ENCODE results near the gene EPS8L1. TPM values are rescaled to one million over a fixed set of nuclear protein-coding genes. Genes with fewer than 3 reads are reported as not detected.
"Not testable (repeated sequence)": the region's sequence is repeated elsewhere in the genome, so short reads cannot be mapped to it uniquely, and the experiment has no call there.

Gene EPS8L1
- total RNA-seq, 2 donors from 2014 or later: 27.5 to 83.9 TPM

DNA sequence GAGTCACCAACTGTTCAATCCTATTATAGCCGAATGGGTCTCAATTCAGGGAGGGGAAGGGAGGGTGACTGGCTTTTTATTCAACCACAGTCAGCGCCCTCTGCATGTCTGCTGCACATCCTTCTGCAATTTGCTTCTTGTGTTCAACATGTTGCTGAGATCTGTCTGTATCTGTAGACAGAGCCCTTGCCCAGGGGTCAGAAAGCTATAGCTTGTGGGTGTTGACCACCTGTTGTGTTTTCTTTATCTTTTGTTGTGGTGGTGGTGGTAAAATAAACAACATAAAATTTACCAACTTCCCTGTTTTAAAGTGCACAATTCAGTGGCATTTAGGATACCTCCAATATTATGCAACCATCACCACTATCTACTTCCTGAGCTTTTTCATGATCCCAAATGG, 29.6 kb downstream of the EPS8L1 start:
- no peak overlapping the region for H3K4me3 ChIP-seq
- TF ChIP-seq, protein P1, sequence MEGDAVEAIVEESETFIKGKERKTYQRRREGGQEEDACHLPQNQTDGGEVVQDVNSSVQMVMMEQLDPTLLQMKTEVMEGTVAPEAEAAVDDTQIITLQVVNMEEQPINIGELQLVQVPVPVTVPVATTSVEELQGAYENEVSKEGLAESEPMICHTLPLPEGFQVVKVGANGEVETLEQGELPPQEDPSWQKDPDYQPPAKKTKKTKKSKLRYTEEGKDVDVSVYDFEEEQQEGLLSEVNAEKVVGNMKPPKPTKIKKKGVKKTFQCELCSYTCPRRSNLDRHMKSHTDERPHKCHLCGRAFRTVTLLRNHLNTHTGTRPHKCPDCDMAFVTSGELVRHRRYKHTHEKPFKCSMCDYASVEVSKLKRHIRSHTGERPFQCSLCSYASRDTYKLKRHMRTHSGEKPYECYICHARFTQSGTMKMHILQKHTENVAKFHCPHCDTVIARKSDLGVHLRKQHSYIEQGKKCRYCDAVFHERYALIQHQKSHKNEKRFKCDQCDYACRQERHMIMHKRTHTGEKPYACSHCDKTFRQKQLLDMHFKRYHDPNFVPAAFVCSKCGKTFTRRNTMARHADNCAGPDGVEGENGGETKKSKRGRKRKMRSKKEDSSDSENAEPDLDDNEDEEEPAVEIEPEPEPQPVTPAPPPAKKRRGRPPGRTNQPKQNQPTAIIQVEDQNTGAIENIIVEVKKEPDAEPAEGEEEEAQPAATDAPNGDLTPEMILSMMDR (IDR thresholded peaks at IDR 0.05): no peak
- H3K36me3 ChIP-seq: peaks cover 8% of the 10 kb centered on the region
- no peaks in the 10 kb centered on the region for H3K9me3 ChIP-seq
- H3K4me1 ChIP-seq: no peaks in the 10 kb centered on the region
- H3K27me3 ChIP-seq: no peaks in the 10 kb centered on the region
- no peak for DNase-seq
- H3K9ac ChIP-seq (ENCODE audit: low read depth in 2 of 2, low read length in 2 of 2): no peak overlapping the region
- intact Hi-C loops (cut with DNase I): no loop called here
- H3K27ac ChIP-seq: no peak overlapping the region

DNA sequence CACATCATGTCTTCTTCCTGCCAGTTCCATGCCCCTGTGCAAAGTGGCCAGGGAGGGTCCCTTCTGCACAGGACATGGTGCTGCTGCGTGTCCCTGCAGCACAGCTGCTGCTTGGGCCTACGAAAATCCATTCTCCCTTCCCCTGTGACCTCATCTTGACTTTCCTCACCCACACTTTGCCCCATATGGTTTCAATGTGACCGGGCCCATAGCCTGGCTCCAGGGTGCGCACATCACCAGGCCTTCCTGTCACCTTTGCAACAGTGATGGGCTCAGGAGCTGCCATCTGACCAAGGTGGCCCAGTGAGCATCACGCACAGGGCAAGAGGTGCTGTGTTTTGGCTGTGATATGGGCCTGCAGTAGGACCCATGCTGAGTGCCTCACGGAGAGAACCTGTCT, 30.9 kb downstream of the EPS8L1 start:
- no peaks in the 10 kb centered on the region for H3K9me3 ChIP-seq
- no peaks in the 10 kb centered on the region for H3K27me3 ChIP-seq
- H3K9ac ChIP-seq (ENCODE audit: low read depth in 2 of 2, low read length in 2 of 2): no peak overlapping the region
- no peak overlapping the region for H3K27ac ChIP-seq
- H3K4me1 ChIP-seq: no peaks in the 10 kb centered on the region
- DNase-seq: no peak
- peaks cover 4% of the 10 kb centered on the region for H3K36me3 ChIP-seq
- TF ChIP-seq, protein P1 (IDR thresholded peaks at IDR 0.05): no peak
- H3K4me3 ChIP-seq: no peak overlapping the region
- intact Hi-C loops (cut with DNase I): no loop called here

DNA sequence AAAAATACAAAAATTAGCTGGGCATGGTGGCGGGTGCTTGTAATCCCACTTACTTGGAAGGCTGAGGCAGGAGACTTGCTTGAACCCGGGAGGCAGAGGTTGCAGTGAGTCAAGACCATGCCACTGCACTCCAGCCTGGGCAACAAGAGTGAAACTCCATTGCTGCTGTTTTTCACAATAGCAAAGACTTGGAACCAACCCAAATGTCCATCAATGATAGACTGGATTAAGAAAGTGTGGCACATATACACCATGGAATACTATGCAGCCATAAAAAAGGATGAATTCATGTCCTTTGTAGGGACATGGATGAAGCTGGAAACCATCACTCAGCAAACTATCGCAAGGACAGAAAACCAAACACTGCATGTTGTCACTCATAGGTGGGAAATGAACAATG, 31.6 kb downstream of the EPS8L1 start:
- H3K36me3 ChIP-seq; H3K4me3 ChIP-seq; H3K4me1 ChIP-seq; DNase-seq; H3K27ac ChIP-seq; H3K9ac ChIP-seq (ENCODE audit: low read depth in 2 of 2, low read length in 2 of 2); H3K27me3 ChIP-seq; H3K9me3 ChIP-seq; intact Hi-C loops (cut with DNase I): not testable (repeated sequence)

DNA sequence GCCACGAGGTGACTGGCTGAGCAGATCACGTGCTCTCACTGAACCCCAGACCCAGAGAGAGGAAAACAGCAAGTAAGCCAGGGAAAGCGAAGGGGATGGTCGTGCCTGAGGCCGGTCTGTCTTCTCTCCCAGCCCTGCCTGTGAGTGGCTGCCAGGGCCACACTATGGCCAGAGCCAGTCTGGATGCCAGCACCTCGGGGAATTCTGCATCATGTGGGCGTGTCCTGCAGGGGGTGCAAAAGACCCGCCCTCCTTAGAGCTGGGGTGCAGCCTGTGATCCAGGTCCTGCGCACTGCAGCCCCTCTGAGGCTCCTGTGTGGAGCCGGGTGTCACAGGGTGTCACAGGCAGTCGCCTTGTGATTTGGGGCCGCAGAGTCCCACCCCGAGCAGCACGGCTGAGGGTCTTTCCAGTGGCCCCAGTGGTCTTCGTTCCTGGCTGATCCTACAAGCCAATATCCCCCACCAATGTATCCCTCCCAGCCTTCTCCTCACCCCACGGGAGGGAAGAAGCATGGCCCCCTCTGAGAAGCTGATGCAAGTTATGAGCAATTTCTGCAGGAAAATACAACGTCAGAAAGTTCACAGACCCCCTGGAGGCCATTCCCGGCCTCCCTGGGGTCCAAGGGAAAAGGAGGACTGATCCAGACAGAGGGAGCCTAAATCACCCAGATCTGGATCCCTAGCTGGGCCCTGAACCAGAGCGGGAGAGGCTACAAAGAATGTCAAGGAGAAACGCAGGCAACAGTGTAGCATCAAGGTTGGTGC, 34.0 kb downstream of the EPS8L1 start:
- TF ChIP-seq, protein P1 (IDR thresholded peaks at IDR 0.05): no peak
- H3K36me3 ChIP-seq: no peaks in the 10 kb centered on the region
- no peak overlapping the region for H3K4me3 ChIP-seq
- no peak for DNase-seq
- intact Hi-C loops (cut with DNase I): no loop called here
- no peak overlapping the region for H3K27ac ChIP-seq
- no peaks in the 10 kb centered on the region for H3K27me3 ChIP-seq
- no peaks in the 10 kb centered on the region for H3K9me3 ChIP-seq
- no peak overlapping the region for H3K9ac ChIP-seq (ENCODE audit: low read depth in 2 of 2, low read length in 2 of 2)
- no peaks in the 10 kb centered on the region for H3K4me1 ChIP-seq

DNA sequence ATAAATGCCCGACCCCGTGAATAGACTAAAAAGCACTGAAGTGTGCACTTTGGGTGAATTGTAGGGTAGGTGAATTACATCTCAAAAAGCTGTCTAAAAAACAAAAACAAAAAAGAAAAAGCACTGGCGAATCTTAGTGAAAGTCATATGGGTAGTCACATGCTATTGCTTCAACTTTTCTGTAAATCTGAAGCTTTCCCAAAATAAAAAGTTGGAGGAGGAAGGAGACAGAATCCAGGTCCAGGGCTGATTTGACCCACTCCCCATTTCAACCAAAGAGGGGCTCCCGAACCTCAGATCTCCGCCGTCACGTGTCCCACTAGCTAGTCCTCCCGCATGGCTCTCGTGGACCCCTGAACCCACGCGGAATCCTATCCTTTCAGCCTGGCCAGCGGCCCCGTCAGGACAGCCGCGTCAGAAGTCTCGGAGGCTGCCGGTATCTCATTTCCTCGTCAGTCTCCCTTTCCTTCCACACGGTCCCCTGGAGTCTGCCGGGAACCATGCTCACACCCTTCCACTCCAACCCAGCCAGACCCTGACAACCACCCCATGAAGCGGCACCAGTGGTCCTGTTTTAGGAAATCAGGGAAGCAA, 35.7 kb downstream of the EPS8L1 start:
- Histone ChIP-seq H3K36me3 (no peaks in the 10 kb centered on the region), H3K4me1 (peaks cover 8% of the 10 kb centered on the region), H3K9me3 (no peaks in the 10 kb centered on the region), H3K27me3 (no peaks in the 10 kb centered on the region), H3K27ac (no peak overlapping the region), H3K9ac (ENCODE audit: low read depth in 2 of 2, low read length in 2 of 2) (no peak overlapping the region), H3K4me3 (no peak overlapping the region)
- TF ChIP-seq, protein P1 (IDR thresholded peaks at IDR 0.05): no peak
- intact Hi-C loops (cut with DNase I): no loop called here
- DNase-seq: no peak

DNA sequence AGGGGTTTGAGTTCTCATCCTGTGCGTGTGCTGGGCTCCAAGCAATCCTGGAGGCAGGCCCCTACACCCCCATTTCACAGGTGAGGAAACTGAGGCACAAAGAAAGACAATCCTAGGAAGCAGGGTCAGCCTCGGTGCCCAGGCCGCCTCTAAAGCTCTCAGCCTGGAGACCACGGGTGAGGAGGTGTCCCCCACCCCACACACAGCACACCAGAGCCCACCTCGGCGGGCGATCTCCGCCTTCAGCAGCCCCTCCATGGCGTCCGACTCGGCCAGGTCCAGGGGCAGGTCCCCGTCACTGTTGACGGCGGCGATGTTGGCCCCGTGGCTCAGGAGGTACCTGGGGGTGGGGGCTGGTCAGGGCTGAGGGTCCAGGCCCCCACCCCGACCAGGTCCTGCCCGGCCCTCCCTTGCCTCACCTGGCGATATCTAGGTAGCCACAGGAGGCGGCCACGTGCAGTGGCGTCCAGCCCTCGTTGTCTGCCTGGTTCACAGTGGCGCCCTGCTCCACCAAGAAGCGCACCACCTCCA, 36.6 kb downstream of the EPS8L1 start:
- intact Hi-C loops (cut with DNase I): no loop called here
- no peaks in the 10 kb centered on the region for H3K27me3 ChIP-seq
- H3K27ac ChIP-seq: no peak overlapping the region
- H3K4me3 ChIP-seq: no peak overlapping the region
- no peaks in the 10 kb centered on the region for H3K9me3 ChIP-seq
- H3K9ac ChIP-seq (ENCODE audit: low read depth in 2 of 2, low read length in 2 of 2): peak overlapping the region in 1 of 2 donors; percentile 24
- no peaks in the 10 kb centered on the region for H3K36me3 ChIP-seq
- DNase-seq: no peak
- H3K4me1 ChIP-seq: peaks cover 8% of the 10 kb centered on the region
- TF ChIP-seq, protein P1 (IDR thresholded peaks at IDR 0.05): no peak
